Stimulated activated CD8-positive, alpha-beta memory T cell treated with anti-CD3 and anti-CD28 coated beads, Interleukin-12 subunit alpha, Interleukin-12 subunit beta, amount 100 ng/mL, for 4 hours (primary cell): ENCODE data around the gene PAX5.

Source experiments
- DNase-seq: peaks from one replicate; pipeline ENCODE4 v3.0.0-alpha.2; 2020; ENCODE audit warnings: low read depth

Gene PAX5

GRCh38 chr9:36835271-36835996 lies 198.6 kb downstream of the PAX5 start:
- DNase-seq: no peak

GRCh38 chr9:36834736-36835135 lies 199.3 kb downstream of the PAX5 start:
- no peak for DNase-seq

GRCh38 chr9:36833954-36834353 lies 200.1 kb downstream of the PAX5 start:
- no peak for DNase-seq

- no peak for DNase-seq
These were observed 201.8 kb downstream of the PAX5 start for GRCh38 chr9:36832164-36832795.

- DNase-seq: no peak
These were observed 202.5 kb downstream of the PAX5 start for GRCh38 chr9:36831381-36832161.

- DNase-seq: no peak
These were observed 205.5 kb downstream of the PAX5 start for GRCh38 chr9:36828611-36829013.

GRCh38 chr9:36827593-36827992 lies 206.5 kb downstream of the PAX5 start:
- DNase-seq: no peak

GRCh38 chr9:36826581-36826980 lies 207.5 kb downstream of the PAX5 start:
- no peak for DNase-seq

GRCh38 chr9:36825179-36825578 lies 208.9 kb downstream of the PAX5 start:
- no peak for DNase-seq

- no peak for DNase-seq
These were observed 210.1 kb downstream of the PAX5 start for GRCh38 chr9:36823934-36824333.

GRCh38 chr9:36823466-36823865 lies 210.6 kb downstream of the PAX5 start:
- DNase-seq: no peak

- DNase-seq: no peak
These were observed 211.9 kb downstream of the PAX5 start for GRCh38 chr9:36822201-36822600.

- no peak for DNase-seq
These were observed 213.6 kb downstream of the PAX5 start for GRCh38 chr9:36820392-36820861.

GRCh38 chr9:36818965-36819870 lies 214.8 kb downstream of the PAX5 start:
- no peak for DNase-seq

GRCh38 chr9:36818242-36818938 lies 215.7 kb downstream of the PAX5 start:
- no peak for DNase-seq

- no peak for DNase-seq
These were observed 216.8 kb downstream of the PAX5 start for GRCh38 chr9:36817160-36817834.

GRCh38 chr9:36816371-36816770 lies 217.7 kb downstream of the PAX5 start:
- DNase-seq: no peak

GRCh38 chr9:36815566-36816348 lies 218.3 kb downstream of the PAX5 start:
- no peak for DNase-seq

- DNase-seq: no peak
These were observed 219.0 kb downstream of the PAX5 start for GRCh38 chr9:36815023-36815422.

GRCh38 chr9:36813154-36813553 lies 220.9 kb downstream of the PAX5 start:
- no peak for DNase-seq
